ENCODE data around the gene FBRSL1. TPM values are rescaled to one million over a fixed set of nuclear protein-coding genes. Genes with fewer than 3 reads are reported as not detected.

The FBRSL1 gene
- total RNA-seq, 4 donors from 2014 or later: 14.4 to 28.1 (median 18.5) TPM

DNA sequence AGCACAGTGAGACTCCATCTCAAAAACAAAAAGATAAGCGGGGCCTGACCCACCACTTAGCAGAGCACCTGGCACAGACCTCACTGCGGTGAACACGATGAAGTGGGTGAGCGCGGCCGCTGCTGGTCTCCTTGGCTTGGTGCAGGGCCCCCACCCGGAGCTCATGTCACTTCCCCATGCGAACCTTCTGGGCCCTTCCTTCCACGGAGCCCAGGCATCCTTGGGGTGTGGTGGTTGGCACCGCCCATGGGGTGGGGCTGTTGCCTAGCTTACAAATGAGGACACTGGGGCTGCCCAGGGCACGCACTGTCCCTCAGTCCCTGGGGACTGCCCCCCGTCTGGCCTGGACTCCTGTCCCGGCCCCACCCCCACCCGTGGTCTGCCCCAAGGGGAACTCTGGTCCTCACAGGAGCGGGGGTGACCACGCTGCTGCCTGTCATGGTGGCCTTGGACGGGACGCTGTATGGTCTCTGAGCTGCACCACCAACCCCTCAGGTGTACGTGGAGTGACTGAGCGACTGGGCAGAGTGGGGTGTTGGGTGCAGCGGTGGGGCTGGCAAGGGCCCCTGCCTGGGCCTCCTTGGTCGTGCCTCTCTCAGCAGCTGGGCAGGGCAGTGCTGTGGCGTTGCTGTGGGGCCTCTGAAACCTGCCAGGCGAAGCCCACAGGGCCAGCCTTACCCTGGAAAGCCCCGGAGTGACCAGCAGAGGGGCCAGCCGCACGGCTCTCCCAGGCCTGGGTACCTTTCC lies 15.3 kb downstream of the FBRSL1 start:
- DNase-seq (ENCODE audit: extremely low spot score): no peak
- 73% methylated on average over 12 of the region's 27 CpGs for WGBS
- intact Hi-C loops (cut with DNase I): no loop called here
- no peaks in the 10 kb centered on the region for H3K27me3 ChIP-seq
- H3K36me3 ChIP-seq: peaks cover 0 to 24% (median 22%) of the 10 kb centered on the region in 4 donors
- TF ChIP-seq POLR2AphosphoS5 (IDR thresholded peaks at IDR 0.05) (no peak), EP300 (IDR thresholded peaks at IDR 0.05) (no peak), POLR2A (IDR thresholded peaks at IDR 0.05; ENCODE audit: low read depth) (no peak)
- TF ChIP-seq, protein P1, sequence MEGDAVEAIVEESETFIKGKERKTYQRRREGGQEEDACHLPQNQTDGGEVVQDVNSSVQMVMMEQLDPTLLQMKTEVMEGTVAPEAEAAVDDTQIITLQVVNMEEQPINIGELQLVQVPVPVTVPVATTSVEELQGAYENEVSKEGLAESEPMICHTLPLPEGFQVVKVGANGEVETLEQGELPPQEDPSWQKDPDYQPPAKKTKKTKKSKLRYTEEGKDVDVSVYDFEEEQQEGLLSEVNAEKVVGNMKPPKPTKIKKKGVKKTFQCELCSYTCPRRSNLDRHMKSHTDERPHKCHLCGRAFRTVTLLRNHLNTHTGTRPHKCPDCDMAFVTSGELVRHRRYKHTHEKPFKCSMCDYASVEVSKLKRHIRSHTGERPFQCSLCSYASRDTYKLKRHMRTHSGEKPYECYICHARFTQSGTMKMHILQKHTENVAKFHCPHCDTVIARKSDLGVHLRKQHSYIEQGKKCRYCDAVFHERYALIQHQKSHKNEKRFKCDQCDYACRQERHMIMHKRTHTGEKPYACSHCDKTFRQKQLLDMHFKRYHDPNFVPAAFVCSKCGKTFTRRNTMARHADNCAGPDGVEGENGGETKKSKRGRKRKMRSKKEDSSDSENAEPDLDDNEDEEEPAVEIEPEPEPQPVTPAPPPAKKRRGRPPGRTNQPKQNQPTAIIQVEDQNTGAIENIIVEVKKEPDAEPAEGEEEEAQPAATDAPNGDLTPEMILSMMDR (IDR thresholded peaks at IDR 0.05): no peak
- H3K9me3 ChIP-seq: no peaks in the 10 kb centered on the region
- peaks cover 70 to 76% (median 72%) of the 10 kb centered on the region in 4 donors for H3K4me1 ChIP-seq
- no peak overlapping the region for H3K4me3 ChIP-seq
- peak overlapping the region in 1 of 4 donors; percentile 47 for H3K27ac ChIP-seq (replicated peaks in 1 of 4)

DNA sequence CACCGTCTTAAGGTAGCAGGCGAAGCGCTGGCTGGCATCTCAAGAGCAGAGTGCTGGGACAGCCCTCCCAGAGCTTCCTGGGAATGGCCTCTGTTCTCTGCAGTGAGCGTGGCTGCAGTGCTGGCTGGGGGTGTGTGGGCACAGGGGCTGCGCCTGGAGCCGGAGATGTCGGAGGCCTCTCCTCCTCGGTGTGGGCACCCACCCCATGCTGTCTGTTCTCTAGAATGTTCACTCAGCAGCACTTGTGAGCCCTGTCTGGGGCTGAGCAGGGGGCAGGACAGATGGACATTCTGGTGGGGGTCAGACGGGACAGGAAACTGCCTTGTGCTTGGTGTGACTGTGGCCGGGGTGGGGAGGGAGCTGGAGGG lies 15.9 kb downstream of the FBRSL1 start:
- no peak for TF ChIP-seq EP300 (IDR thresholded peaks at IDR 0.05)
- TF ChIP-seq POLR2AphosphoS5 (IDR thresholded peaks at IDR 0.05): no peak
- intact Hi-C loops (cut with DNase I): no loop called here
- H3K4me1 ChIP-seq: peaks cover 64 to 71% (median 67%) of the 10 kb centered on the region in 4 donors
- peak overlapping the region in 1 of 4 donors; percentile 24 for H3K4me3 ChIP-seq
- 69% methylated on average over 5 of the region's 10 CpGs for WGBS
- H3K27ac ChIP-seq (replicated peaks in 1 of 4): peak overlapping the region in 2 of 4 donors; percentile 47 to 54
- peaks cover 0 to 30% (median 27%) of the 10 kb centered on the region in 4 donors for H3K36me3 ChIP-seq
- H3K27me3 ChIP-seq: no peaks in the 10 kb centered on the region
- no peaks in the 10 kb centered on the region for H3K9me3 ChIP-seq
- DNase-seq (ENCODE audit: extremely low spot score): no peak

DNA sequence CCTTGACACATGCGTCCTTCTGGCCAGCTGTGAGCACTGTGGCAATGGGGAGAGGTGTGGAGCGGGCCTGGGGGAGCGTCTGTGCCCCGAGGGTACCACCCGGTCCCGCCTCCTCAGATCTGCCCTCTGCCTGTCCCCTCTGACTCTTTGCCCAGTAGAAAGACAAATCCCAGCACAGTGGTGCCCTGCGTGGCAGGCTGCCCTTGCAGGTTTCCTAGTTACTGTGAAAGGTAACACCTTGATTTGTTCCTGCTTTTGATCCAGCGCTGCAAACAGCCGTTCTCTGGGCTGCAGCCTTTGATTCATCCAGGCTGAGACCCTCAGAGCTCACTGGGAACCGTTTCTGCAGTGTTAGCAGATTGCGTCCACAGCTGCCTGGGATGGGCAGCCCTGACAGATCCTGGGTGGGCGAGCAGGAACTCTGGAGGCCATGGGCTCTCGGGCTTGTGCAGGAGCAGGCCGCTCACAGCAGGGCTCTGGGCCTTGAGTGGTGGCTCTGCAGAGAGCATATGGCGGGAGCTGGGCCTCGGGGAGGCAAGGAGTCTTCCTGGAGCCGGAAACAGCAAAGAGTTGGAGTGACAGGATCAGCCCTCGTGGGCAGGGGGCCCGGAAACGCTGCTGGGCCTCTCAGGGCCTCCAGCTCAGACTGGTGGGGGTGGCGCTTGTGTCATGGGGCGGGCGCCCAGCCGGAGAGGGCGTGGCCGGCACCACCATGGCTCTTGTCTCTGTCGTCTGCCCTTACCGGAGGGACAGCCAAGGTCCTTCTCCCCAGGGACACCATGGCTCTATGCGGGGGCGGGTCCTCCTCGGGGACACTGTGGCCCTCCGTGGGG lies 16.6 kb downstream of the FBRSL1 start:
- H3K36me3 ChIP-seq: peaks cover 0 to 37% (median 33%) of the 10 kb centered on the region in 4 donors
- peak; percentile 94 for DNase-seq (ENCODE audit: extremely low spot score)
- 30% methylated on average over 22 of the region's 32 CpGs for WGBS
- TF ChIP-seq POLR2AphosphoS5 (IDR thresholded peaks at IDR 0.05) (peak in 1 of 2 donors; percentile 67), POLR2A (IDR thresholded peaks at IDR 0.05; ENCODE audit: low read depth) (no peak), EP300 (IDR thresholded peaks at IDR 0.05) (no peak)
- TF ChIP-seq, protein P1 (IDR thresholded peaks at IDR 0.05): no peak
- intact Hi-C loops (cut with DNase I): no loop called here
- H3K4me3 ChIP-seq: peak overlapping the region; percentile 24 to 35 (median 27)
- peaks cover 57 to 64% (median 60%) of the 10 kb centered on the region in 4 donors for H3K4me1 ChIP-seq
- H3K27me3 ChIP-seq: no peaks in the 10 kb centered on the region
- H3K27ac ChIP-seq (replicated peaks in 1 of 4): peak overlapping the region; percentile 37 to 54 (median 44)
- no peaks in the 10 kb centered on the region for H3K9me3 ChIP-seq

DNA sequence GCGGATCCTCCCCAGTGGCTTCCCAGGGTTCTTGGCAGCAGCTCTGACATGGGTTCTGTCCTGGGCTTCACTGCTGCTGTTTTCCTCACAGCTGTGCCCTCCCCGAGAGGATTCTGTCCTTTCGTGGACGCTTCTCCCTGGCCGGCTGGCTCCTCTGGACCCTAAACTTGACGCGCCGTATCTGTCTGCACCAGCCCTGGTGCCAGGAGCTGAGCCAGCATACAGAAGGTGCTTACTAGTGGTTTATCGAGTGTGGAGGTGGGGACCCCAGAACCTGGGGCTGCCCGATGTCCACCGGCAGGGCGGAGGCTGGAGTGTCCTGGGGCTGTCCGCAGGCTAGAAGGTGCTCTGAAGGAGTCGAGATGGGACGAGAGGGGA lies 17.2 kb downstream of the FBRSL1 start:
- peaks cover 0 to 43% (median 37%) of the 10 kb centered on the region in 4 donors for H3K36me3 ChIP-seq
- TF ChIP-seq, protein P1 (IDR thresholded peaks at IDR 0.05): no peak
- TF ChIP-seq POLR2AphosphoS5 (IDR thresholded peaks at IDR 0.05): no peak
- no peak for TF ChIP-seq EP300 (IDR thresholded peaks at IDR 0.05)
- no peak for TF ChIP-seq POLR2A (IDR thresholded peaks at IDR 0.05; ENCODE audit: low read depth)
- H3K9me3 ChIP-seq: no peaks in the 10 kb centered on the region
- DNase-seq (ENCODE audit: extremely low spot score): no peak
- H3K4me1 ChIP-seq: peaks cover 52 to 64% (median 57%) of the 10 kb centered on the region in 4 donors
- peak overlapping the region; percentile 24 to 35 (median 27) for H3K4me3 ChIP-seq
- intact Hi-C loops (cut with DNase I): no loop called here
- 71% methylated on average over 14 of the region's 15 CpGs for WGBS
- no peaks in the 10 kb centered on the region for H3K27me3 ChIP-seq
- peak overlapping the region; percentile 37 to 54 (median 44) for H3K27ac ChIP-seq (replicated peaks in 1 of 4)

All from esophagus muscularis mucosa (tissue), 4 donors.